ENCODE data around the gene WBP1. TPM values are rescaled to one million over a fixed set of nuclear protein-coding genes. Genes with fewer than 3 reads are reported as not detected.

The WBP1 gene
- total and polyA plus RNA-seq, 2 experiments from 2014 or later = 66.5 to 87.5 TPM

DNA sequence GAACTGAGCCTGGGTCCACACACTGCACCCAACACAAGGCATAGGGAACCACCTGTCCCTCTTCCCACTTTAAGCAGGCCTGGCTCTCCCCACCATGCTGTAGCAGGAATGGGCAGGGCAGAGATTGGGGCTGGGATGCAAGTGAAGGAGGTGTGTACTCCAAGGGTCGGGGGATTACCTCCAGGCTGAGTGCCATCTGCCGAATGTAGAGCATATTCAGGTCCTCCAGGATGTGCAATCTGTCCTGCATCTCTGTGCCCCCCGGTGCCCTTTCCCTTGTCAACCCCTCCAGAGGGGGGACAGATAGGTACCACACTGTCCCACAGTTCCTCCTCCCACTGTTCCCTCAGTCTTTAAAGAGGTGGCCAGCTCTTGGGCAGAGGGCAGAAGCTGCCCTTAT lies 18.9 kb upstream of the WBP1 start:
- DNase-seq (ENCODE audit: low spot score) = no peak
- H3K4me1 ChIP-seq (ENCODE audit: insufficient read depth) = peaks cover 20% of the 10 kb centered on the region
- WGBS (ENCODE audit: low lambda C conversion rate, missing lambda C conversion rate) = 56% methylated on average over 3 of the region's 3 CpGs
- H3K27me3 ChIP-seq = no peaks in the 10 kb centered on the region
- no peaks in the 10 kb centered on the region for H3K9me2 ChIP-seq (replicated peaks; ENCODE audit: insufficient read depth)
- TF ChIP-seq, protein P1, sequence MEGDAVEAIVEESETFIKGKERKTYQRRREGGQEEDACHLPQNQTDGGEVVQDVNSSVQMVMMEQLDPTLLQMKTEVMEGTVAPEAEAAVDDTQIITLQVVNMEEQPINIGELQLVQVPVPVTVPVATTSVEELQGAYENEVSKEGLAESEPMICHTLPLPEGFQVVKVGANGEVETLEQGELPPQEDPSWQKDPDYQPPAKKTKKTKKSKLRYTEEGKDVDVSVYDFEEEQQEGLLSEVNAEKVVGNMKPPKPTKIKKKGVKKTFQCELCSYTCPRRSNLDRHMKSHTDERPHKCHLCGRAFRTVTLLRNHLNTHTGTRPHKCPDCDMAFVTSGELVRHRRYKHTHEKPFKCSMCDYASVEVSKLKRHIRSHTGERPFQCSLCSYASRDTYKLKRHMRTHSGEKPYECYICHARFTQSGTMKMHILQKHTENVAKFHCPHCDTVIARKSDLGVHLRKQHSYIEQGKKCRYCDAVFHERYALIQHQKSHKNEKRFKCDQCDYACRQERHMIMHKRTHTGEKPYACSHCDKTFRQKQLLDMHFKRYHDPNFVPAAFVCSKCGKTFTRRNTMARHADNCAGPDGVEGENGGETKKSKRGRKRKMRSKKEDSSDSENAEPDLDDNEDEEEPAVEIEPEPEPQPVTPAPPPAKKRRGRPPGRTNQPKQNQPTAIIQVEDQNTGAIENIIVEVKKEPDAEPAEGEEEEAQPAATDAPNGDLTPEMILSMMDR (IDR thresholded peaks at IDR 0.05; ENCODE audit: poor library complexity) = no peak
- TF ChIP-seq EZH2 (IDR thresholded peaks at IDR 0.05; ENCODE audit: borderline replicate concordance) = no peak
- TF ChIP-seq EZH2phosphoT487 (IDR thresholded peaks at IDR 0.05; ENCODE audit: low read depth, severe bottlenecking, unreplicated experiment) = no peak
- peak overlapping the region; percentile 86 for H3K4me2 ChIP-seq
- H3K4me3 ChIP-seq = peak overlapping the region; percentile 24
- peaks cover 59% of the 10 kb centered on the region for H3K79me2 ChIP-seq
- H3K36me3 ChIP-seq (replicated peaks; ENCODE audit: insufficient read depth, low read depth) = no peaks in the 10 kb centered on the region
- H3K9me3 ChIP-seq (ENCODE audit: low read depth) = no peaks in the 10 kb centered on the region
- H4K20me1 ChIP-seq (ENCODE audit: insufficient read depth, poor library complexity, severe bottlenecking) = peaks cover 38% of the 10 kb centered on the region
- no peak overlapping the region for H2AFZ ChIP-seq
- peak overlapping the region; percentile 98 for H3K27ac ChIP-seq

DNA sequence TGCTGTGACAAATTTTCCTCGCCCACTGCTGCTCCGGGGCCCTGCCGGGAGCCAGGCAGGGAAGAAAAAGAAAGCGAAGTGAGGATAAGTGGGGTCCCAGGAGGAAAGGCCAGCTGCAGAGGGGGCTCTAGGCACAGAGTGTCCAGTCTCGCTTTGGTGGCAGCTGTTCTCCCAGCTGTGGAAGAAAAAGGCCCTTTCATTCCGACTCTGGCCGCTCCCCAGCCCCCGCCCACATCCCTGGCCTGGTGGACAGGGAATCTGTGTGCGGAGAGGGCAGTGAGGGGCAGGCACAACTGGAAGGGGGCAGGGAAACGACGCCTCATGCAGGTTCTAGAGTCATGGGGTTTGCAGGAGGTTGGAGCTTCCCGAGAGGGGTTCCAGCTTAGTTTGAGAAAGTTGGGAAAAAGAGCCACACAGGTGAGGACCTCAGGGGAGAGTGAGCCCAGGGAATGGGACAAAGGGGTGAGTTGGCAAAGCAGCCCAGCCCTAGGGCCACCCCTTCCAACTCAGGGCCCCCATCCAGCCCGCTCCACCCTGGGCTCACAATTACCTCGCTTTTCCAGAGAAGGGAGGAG lies 18.3 kb upstream of the WBP1 start:
- H3K79me2 ChIP-seq = peaks cover 54% of the 10 kb centered on the region

DNA sequence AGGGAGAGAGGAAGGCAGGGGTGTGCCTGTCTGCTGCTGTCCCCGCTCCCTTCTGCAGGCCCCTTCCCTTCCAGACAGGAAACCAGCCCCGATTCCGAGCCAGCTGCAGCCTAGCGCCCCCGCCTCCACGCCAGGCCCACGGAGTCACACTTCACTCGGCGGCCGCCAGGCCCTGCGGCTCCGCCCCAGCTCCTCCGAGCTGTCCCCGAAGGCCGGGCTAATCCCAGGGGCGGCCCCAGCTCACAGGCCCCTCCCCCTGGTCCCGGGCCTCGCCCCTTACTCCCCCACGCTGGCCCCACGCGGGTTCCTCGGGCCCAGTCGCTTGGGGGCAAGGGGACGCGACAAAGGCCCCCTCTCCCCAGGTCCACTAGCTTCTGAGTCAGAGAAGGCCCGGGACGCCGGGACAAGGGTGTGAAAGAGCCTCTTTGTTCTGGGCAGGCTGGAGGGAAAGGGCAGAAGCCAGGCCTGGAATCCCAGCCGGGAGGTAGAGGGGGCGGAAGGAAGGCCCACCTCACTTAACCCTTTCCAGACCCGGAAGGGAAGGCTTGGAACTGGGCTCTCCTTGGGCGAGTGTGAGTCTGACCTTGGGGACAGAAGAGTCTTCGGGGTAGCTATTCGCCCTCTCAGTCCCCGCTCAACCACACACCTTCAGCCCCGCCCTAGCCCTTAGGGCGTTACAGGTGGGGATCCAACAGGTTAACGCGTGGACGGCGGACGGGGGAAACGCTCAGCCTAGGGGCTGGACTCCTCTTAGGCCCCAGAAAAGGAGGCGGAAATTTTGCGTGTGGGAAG lies 17.7 kb upstream of the WBP1 start:
- DNase-seq (ENCODE audit: low spot score) = peak; percentile 97
- 6% methylated on average over 35 of the region's 45 CpGs for WGBS (ENCODE audit: low lambda C conversion rate, missing lambda C conversion rate)
- H3K27ac ChIP-seq = peak overlapping the region; percentile 98
- H3K36me3 ChIP-seq (replicated peaks; ENCODE audit: insufficient read depth, low read depth) = no peaks in the 10 kb centered on the region
- peak overlapping the region; percentile 24 for H3K4me3 ChIP-seq
- peak overlapping the region; percentile 86 for H3K4me2 ChIP-seq
- H3K9me2 ChIP-seq (replicated peaks; ENCODE audit: insufficient read depth) = no peaks in the 10 kb centered on the region
- peak overlapping the region; percentile 50 for H2AFZ ChIP-seq
- peaks cover 20% of the 10 kb centered on the region for H3K4me1 ChIP-seq (ENCODE audit: insufficient read depth)
- no peaks in the 10 kb centered on the region for H3K9me3 ChIP-seq (ENCODE audit: low read depth)
- no peaks in the 10 kb centered on the region for H3K27me3 ChIP-seq
- TF ChIP-seq EZH2 (IDR thresholded peaks at IDR 0.05; ENCODE audit: borderline replicate concordance) = no peak
- H4K20me1 ChIP-seq (ENCODE audit: insufficient read depth, poor library complexity, severe bottlenecking) = peaks cover 32% of the 10 kb centered on the region
- H3K79me2 ChIP-seq = peaks cover 47% of the 10 kb centered on the region

More for the DNA sequence above, 18.3 kb upstream of the WBP1 start:
- DNase-seq (ENCODE audit: low spot score) = peak; percentile 75
- H3K9me2 ChIP-seq (replicated peaks; ENCODE audit: insufficient read depth) = no peaks in the 10 kb centered on the region
- no peaks in the 10 kb centered on the region for H3K36me3 ChIP-seq (replicated peaks; ENCODE audit: insufficient read depth, low read depth)
- H3K4me3 ChIP-seq = peak overlapping the region; percentile 24
- no peaks in the 10 kb centered on the region for H3K9me3 ChIP-seq (ENCODE audit: low read depth)
- peak overlapping the region; percentile 98 for H3K27ac ChIP-seq
- peak overlapping the region; percentile 86 for H3K4me2 ChIP-seq
- peaks cover 33% of the 10 kb centered on the region for H4K20me1 ChIP-seq (ENCODE audit: insufficient read depth, poor library complexity, severe bottlenecking)
- peaks cover 20% of the 10 kb centered on the region for H3K4me1 ChIP-seq (ENCODE audit: insufficient read depth)
- WGBS (ENCODE audit: low lambda C conversion rate, missing lambda C conversion rate) = 10% methylated on average over 14 of the region's 14 CpGs
- TF ChIP-seq, protein P1 (IDR thresholded peaks at IDR 0.05; ENCODE audit: poor library complexity) = no peak
- TF ChIP-seq EZH2 (IDR thresholded peaks at IDR 0.05; ENCODE audit: borderline replicate concordance) = no peak
- no peak for TF ChIP-seq EZH2phosphoT487 (IDR thresholded peaks at IDR 0.05; ENCODE audit: low read depth, severe bottlenecking, unreplicated experiment)
- no peaks in the 10 kb centered on the region for H3K27me3 ChIP-seq
- peak overlapping the region; percentile 8 for H2AFZ ChIP-seq

DNA sequence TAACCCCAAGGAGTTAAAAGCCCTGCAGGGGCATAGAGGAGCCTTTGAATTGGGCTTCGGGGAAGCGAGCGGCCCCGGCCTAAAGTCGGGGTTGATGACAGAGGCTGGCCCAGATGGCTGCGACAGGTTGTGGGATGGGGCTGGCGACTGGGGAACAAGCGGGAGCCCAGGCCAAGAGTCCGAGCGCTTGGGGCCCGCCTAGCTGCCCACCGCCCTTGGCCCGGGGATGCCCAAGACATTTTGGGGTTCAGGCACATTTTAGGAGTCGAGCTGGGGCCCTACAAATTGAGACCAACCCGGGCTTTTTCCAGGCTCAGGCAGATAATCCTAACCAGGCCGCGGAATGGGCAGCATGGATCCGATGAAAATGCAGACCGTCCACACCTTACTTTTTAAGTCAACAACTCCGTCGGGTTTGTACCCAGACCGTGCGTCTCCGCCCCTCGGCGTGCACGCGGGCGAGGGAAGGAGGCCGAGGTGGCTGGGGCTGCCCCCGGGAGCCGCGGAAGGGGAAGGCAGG lies 17.0 kb upstream of the WBP1 start:
- peak overlapping the region; percentile 86 for H3K4me2 ChIP-seq
- no peak for TF ChIP-seq EZH2 (IDR thresholded peaks at IDR 0.05; ENCODE audit: borderline replicate concordance)
- TF ChIP-seq, protein P1 (IDR thresholded peaks at IDR 0.05; ENCODE audit: poor library complexity) = no peak
- TF ChIP-seq EZH2phosphoT487 (IDR thresholded peaks at IDR 0.05; ENCODE audit: low read depth, severe bottlenecking, unreplicated experiment) = no peak
- peaks cover 20% of the 10 kb centered on the region for H3K4me1 ChIP-seq (ENCODE audit: insufficient read depth)
- H2AFZ ChIP-seq = peak overlapping the region; percentile 50
- no peak for DNase-seq (ENCODE audit: low spot score)
- peaks cover 40% of the 10 kb centered on the region for H3K79me2 ChIP-seq
- peak overlapping the region; percentile 98 for H3K27ac ChIP-seq
- H3K27me3 ChIP-seq = no peaks in the 10 kb centered on the region
- H3K9me3 ChIP-seq (ENCODE audit: low read depth) = no peaks in the 10 kb centered on the region
- 7% methylated on average over 33 of the region's 33 CpGs for WGBS (ENCODE audit: low lambda C conversion rate, missing lambda C conversion rate)
- no peaks in the 10 kb centered on the region for H3K9me2 ChIP-seq (replicated peaks; ENCODE audit: insufficient read depth)
- H3K36me3 ChIP-seq (replicated peaks; ENCODE audit: insufficient read depth, low read depth) = no peaks in the 10 kb centered on the region
- H4K20me1 ChIP-seq (ENCODE audit: insufficient read depth, poor library complexity, severe bottlenecking) = peaks cover 32% of the 10 kb centered on the region
- peak overlapping the region; percentile 8 for H3K4me3 ChIP-seq
